ENCODE measurements around the gene SHPK. TPM values are rescaled to one million over a fixed set of nuclear protein-coding genes. Genes with fewer than 3 reads are reported as not detected.
A peak's percentile ranks its signal among the peaks of the same experiment; 100 is the strongest.

SHPK gene
- total and polyA plus RNA-seq, 2 of the 4 experiments (the other 2 are of a cell fraction) = 11.1 to 14.3 TPM

DNA sequence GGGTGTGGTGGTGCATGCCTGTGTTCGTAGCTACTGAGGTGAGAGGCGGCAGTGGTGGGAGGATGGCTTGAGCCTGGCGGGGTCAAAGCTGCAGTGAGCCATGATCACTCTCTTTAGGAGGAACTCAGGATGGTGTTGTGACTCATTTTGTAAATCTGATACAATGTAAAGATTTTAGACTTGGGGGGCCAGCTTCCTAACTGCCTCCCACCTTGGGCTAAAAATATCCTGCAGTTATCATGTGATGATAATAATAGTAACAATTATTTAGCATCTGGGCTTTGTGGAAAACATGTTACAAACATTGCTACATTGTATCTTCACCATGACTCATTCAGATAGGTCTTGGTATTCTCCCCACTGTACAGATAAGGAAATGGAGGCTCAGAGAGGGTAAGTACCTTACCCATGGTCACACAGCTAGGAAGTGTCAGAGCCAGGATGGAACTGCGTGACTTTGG lies 7.9 kb upstream of the SHPK start:
- Histone ChIP-seq H3K9ac (ENCODE audit: low read depth, low read length) (no peak overlapping the region), H2BK5ac (ENCODE audit: low read depth, low read length, poor library complexity, severe bottlenecking) (no peak overlapping the region), H3K23ac (ENCODE audit: low read depth, low read length) (no peak overlapping the region), H4K8ac (ENCODE audit: low read depth in 2 of 2, low read length in 2 of 2) (no peak overlapping the region), H2BK20ac (ENCODE audit: low read depth, low read length) (no peak overlapping the region), H3K56ac (ENCODE audit: extremely low read depth, insufficient read depth, low read length) (no peak overlapping the region), H3K36me3 (ENCODE audit: control insufficient read depth, insufficient read depth, low read length) (peaks cover 22% of the 10 kb centered on the region), H3K79me1 (ENCODE audit: low read depth in 1 of 2, low read length in 2 of 2) (peaks cover 1 to 4% of the 10 kb centered on the region in 2 experiments; a peak in 1 of 4 replicates), H2AK5ac (ENCODE audit: low read depth, low read length) (no peak overlapping the region), H3K4me3 (ENCODE audit: insufficient read depth, low read depth, low read length) (no peak overlapping the region), H3K9me1 (ENCODE audit: insufficient read depth, low read length) (peaks cover 4% of the 10 kb centered on the region; the same call in 1 of the 2 replicates), H2AK9ac (replicated peaks; ENCODE audit: low read depth, low read length, poor library complexity) (no peak overlapping the region), H4K5ac (ENCODE audit: low read depth, low read length) (no peak overlapping the region), H4K20me1 (ENCODE audit: insufficient read depth, low read length) (peaks cover 3% of the 10 kb centered on the region; the same call in 1 of the 2 replicates), H3K9me3 (ENCODE audit: control insufficient read depth, insufficient read depth, low read length) (no peaks in the 10 kb centered on the region), H3K4me1 (ENCODE audit: control insufficient read depth, insufficient read depth, low read length) (peaks cover 3% of the 10 kb centered on the region; the same call in 1 of the 2 replicates), H2BK15ac (ENCODE audit: low read depth, low read length) (no peak overlapping the region), H3K14ac (replicated peaks; ENCODE audit: low read depth, low read length) (no peak overlapping the region; the same call in 1 of the 2 replicates), H3K4me2 (ENCODE audit: low read depth, low read length) (no peak overlapping the region), H3K18ac (ENCODE audit: low read depth, low read length) (no peak overlapping the region), H4K91ac (ENCODE audit: insufficient read depth, low read depth, low read length) (no peak overlapping the region), H3K27me3 (ENCODE audit: control insufficient read depth, insufficient read depth, low read length) (no peaks in the 10 kb centered on the region), H2BK120ac (ENCODE audit: low read depth, low read length) (no peak overlapping the region), H3K4ac (ENCODE audit: low read depth, low read length) (no peak overlapping the region), H2AFZ (replicated peaks; ENCODE audit: low read length, poor library complexity) (no peak overlapping the region), H3K27ac (ENCODE audit: insufficient read depth, low read length) (no peak overlapping the region)
- ATAC-seq (ENCODE audit: low read depth) (no peak), DNase-seq (no peak)
- TF ChIP-seq RAD21 (IDR thresholded peaks at IDR 0.05; ENCODE audit: low read length) (no peak), FOS (IDR thresholded peaks at IDR 0.05; ENCODE audit: low read depth, low read length) (0 out of 2 replicates have a peak, but pooled peaks have one; percentile 6)
- in situ Hi-C loops (cut with MboI; ENCODE audit: low sequenced_read_pairs) = loop anchor here (10.0 kb wide), 2 partner anchors 599 to 809 kb away; no protein-coding TSS in a partner anchor
- dilution Hi-C loops (cut with HindIII; ENCODE audit: low sequenced_read_pairs, unreplicated experiment) = no loop called here
- no TSS peak for BruUV-seq (replicated peaks)
- WGBS, 2 experiments (ENCODE audit: extremely low coverage in 2 of 2, insufficient read length in 1 of 2) = no CpG with 5 or more reads among the region's 4 CpGs
- intact Hi-C loops (cut with micrococcal nuclease) = no loop called here
- ChIA-PET POLR2A (ENCODE audit: unreplicated experiment) (no interaction called here), CTCF (no interaction called here)
